HepG2 (cell line): ENCODE data around the gene SEPTIN3. TPM values are rescaled to one million over a fixed set of nuclear protein-coding genes. Genes with fewer than 3 reads are reported as not detected.

Experiments used
- ATAC-seq: fragments of 200-7000 bp; cut with Tn5 transposase; 3 replicates; pipeline ENCODE4 v1.9.1; 2020; ENCODE audit warnings: mild to moderate bottlenecking, moderate library complexity
- BruUV-seq: library from RNA; stranded (reverse); fragments of 400-500 nt; replicated peaks from 2 replicates; lab custom pipeline; 2021; lab: Mats Ljungman, UMichigan
- CTCF ChIA-PET: fragments of 300-600 bp; formaldehyde crosslinking; extraction: SDS; loops from one replicate; lab custom pipeline; 2021; ENCODE audit warnings: low total read pairs, inconsistent platforms, low intra/inter-chr PET ratio; lab: Yijun Ruan, JAX
- POLR2A ChIA-PET: fragments of 350-600 bp; sonication (Branson Sonifier 250); formaldehyde crosslinking; loops from one replicate; lab custom pipeline; 2020; ENCODE audit warnings: antibody characterized with exemption, inconsistent platforms; lab: Yijun Ruan, JAX
- DNase-seq: peaks from one replicate; pipeline ENCODE4 v3.0.0-alpha.2; 2015; ENCODE audit warnings: low spot score
- FAIRE-seq: peaks from 3 replicates; lab custom pipeline; 2011; peaks lifted over from hg19 to GRCh38; lab: Jason Lieb, UNC
- H2AFZ ChIP-seq: one replicate; pipeline ENCODE4 v1.6.1; 2011; ENCODE audit warnings: low read length, inconsistent platforms
- H3K27ac ChIP-seq: fragments of 300-600 bp; 3 replicates; pipeline ENCODE4 v1.8.0; 2011; ENCODE audit warnings: mixed run types, mild to moderate bottlenecking, mixed read lengths, low read length, inconsistent platforms; ENCODE audit not compliant: insufficient read depth; ENCODE audit errors: extremely low read length
- H3K27me3 ChIP-seq, 2 experiments: fragments of 200-600 bp in 1 of 2; 2 replicates in 1 of 2; 3 replicates in 1 of 2; pipeline versions ENCODE4 v1.6.0 to v1.8.0; 2011; ENCODE audit warnings: low read length in 2 of 2, mild to moderate bottlenecking in 2 of 2, moderate library complexity in 2 of 2, inconsistent platforms in 1 of 2; ENCODE audit not compliant: insufficient read depth in 2 of 2, control insufficient read depth in 1 of 2
- H3K36me3 ChIP-seq, 2 experiments: fragments of 200-600 bp in 1 of 2; replicated peaks in 1 of 2; 2 replicates in 1 of 2; 3 replicates in 1 of 2; pipeline versions ENCODE4 v1.5.1 to v1.8.0; 2011; ENCODE audit warnings: low read length in 2 of 2, inconsistent platforms in 1 of 2; ENCODE audit not compliant: insufficient read depth in 2 of 2, control insufficient read depth in 1 of 2
- H3K4me1 ChIP-seq: 2 replicates; pipeline ENCODE4 v1.5.1; 2012; ENCODE audit warnings: low read length, inconsistent platforms; ENCODE audit not compliant: insufficient read depth
- H3K4me2 ChIP-seq: 2 replicates; pipeline ENCODE4 v1.6.0; 2011; ENCODE audit warnings: low read depth, low read length, inconsistent platforms
- H3K4me3 ChIP-seq, 3 experiments: fragments of 200-600 bp in 1 of 3; sonication (generic), shearing (Covaris generic) in 1 of 3; replicated peaks in 1 of 3; 2 replicates each; pipeline ENCODE4 v1.5.1; 2011 to 2016; ENCODE audit warnings: low read length in 3 of 3, inconsistent platforms in 2 of 3, low read depth in 2 of 3, mild to moderate bottlenecking in 2 of 3, control low read depth in 1 of 3, mixed read lengths in 1 of 3; ENCODE audit not compliant: insufficient read depth in 1 of 3
- H3K79me2 ChIP-seq: one replicate; pipeline ENCODE4 v1.6.1; 2011; ENCODE audit warnings: low read length, inconsistent platforms; ENCODE audit not compliant: insufficient read depth
- H3K9ac ChIP-seq: 2 replicates; pipeline ENCODE4 v1.6.0; 2011; ENCODE audit warnings: mild to moderate bottlenecking, low read depth, low read length, inconsistent platforms; ENCODE audit not compliant: insufficient read depth
- H3K9me3 ChIP-seq: 2 replicates; pipeline ENCODE4 v1.5.1; 2012; ENCODE audit warnings: mild to moderate bottlenecking, low read length
- H4K20me1 ChIP-seq: 2 replicates; pipeline ENCODE4 v1.6.0; 2011; ENCODE audit warnings: inconsistent platforms, mild to moderate bottlenecking, low read length, moderate library complexity; ENCODE audit not compliant: insufficient read depth
- MIXL1 ChIP-seq: IDR thresholded peaks from 2 replicates; pipeline ENCODE4 v1.6.1; 2016
- MZF1 ChIP-seq: sonication (generic); formaldehyde crosslinking; IDR thresholded peaks from 2 replicates; pipeline ENCODE4 v1.8.1; 2023; ENCODE audit warnings: mild to moderate bottlenecking, missing genetic modification reagents, borderline replicate concordance
- PHF8 ChIP-seq: sonication (generic); formaldehyde crosslinking; IDR thresholded peaks from 2 replicates; pipeline ENCODE4 v1.5.0; 2020; ENCODE audit warnings: missing genetic modification reagents
- REXO4 ChIP-seq: sonication (generic); formaldehyde crosslinking; IDR thresholded peaks from 2 replicates; pipeline ENCODE4 v1.8.0; 2022; ENCODE audit warnings: missing genetic modification reagents, mild to moderate bottlenecking, borderline replicate concordance
- SOX6 ChIP-seq, 2 experiments: fragments of 450-650 bp in 1 of 2; sonication (generic) in 1 of 2; formaldehyde crosslinking in 1 of 2; IDR thresholded peaks; 2 replicates each; pipeline versions ENCODE4 v1.4.0 to v1.6.1; 2017 to 2020; ENCODE audit warnings: antibody characterized with exemption in 1 of 2, mild to moderate bottlenecking in 1 of 2, missing genetic modification reagents in 1 of 2
- SRSF1 ChIP-seq: fragments of 200-400 bp; formaldehyde crosslinking; optimal IDR thresholded peaks from 2 replicates; pipeline ENCODE3; 2017; ENCODE audit warnings: mild to moderate bottlenecking, low read depth, low read length, moderate library complexity
- TEAD2 ChIP-seq: sonication (generic); formaldehyde crosslinking; IDR thresholded peaks from 2 replicates; pipeline ENCODE4 v1.9.0; 2021; ENCODE audit warnings: missing genetic modification reagents
- ZNF180 ChIP-seq: sonication (generic); formaldehyde crosslinking; IDR thresholded peaks from 2 replicates; pipeline ENCODE4 v1.4.0; 2020; ENCODE audit warnings: low read depth, missing genetic modification reagents, borderline replicate concordance
- ZNF354B ChIP-seq: sonication (generic); formaldehyde crosslinking; IDR thresholded peaks from 2 replicates; pipeline ENCODE4 v1.8.0; 2022; ENCODE audit warnings: mild to moderate bottlenecking, missing genetic modification reagents
- ZNF484 ChIP-seq: sonication (generic); formaldehyde crosslinking; IDR thresholded peaks from 2 replicates; pipeline ENCODE4 v1.5.1; 2020; ENCODE audit warnings: mild to moderate bottlenecking, low read depth, missing genetic modification reagents, borderline replicate concordance
- ZNF619 ChIP-seq: sonication (generic); formaldehyde crosslinking; IDR thresholded peaks from 2 replicates; pipeline ENCODE4 v1.4.0; 2020; ENCODE audit warnings: mild to moderate bottlenecking, missing genetic modification reagents
- ZNF7 ChIP-seq: IDR thresholded peaks from 2 replicates; pipeline ENCODE4 v1.6.1; 2016; ENCODE audit warnings: missing biosample characterization, missing genetic modification reagents
- ZSCAN21 ChIP-seq: sonication (generic); formaldehyde crosslinking; IDR thresholded peaks from 2 replicates; pipeline ENCODE4 v1.8.0; 2022; ENCODE audit warnings: mild to moderate bottlenecking, missing genetic modification reagents, moderate library complexity, borderline replicate concordance
- WGBS: methylation state at CpG from one replicate; pipeline ENCODE4 v1.1.6; 2017; ENCODE audit warnings: low lambda C conversion rate; 5-methylcytosine and 5-hydroxymethylcytosine counted together
- in situ Hi-C: cut with HindIII; loops from 2 replicates; pipeline ENCODE4 v1.10.0; 2017; ENCODE audit warnings: low pct_unique_long_range_greater_than_20kb; ENCODE audit not compliant: extremely low pct_ligation_motif_present
- intact Hi-C: fragments of 100-400 bp; cut with micrococcal nuclease; formaldehyde crosslinking; loops from one replicate; pipeline ENCODE4 v1.10.0; 2022; ENCODE audit not compliant: unreplicated experiment
- polyA plus RNA-seq, 8 experiments: library from polyadenylated mRNA; depleted of rRNA in 3 of 8; stranded (reverse) in 7 of 8; unstranded in 1 of 8; fragments of >200 nt; fragmentation: Illumina TruSeq in 4 of 8; extraction: Trizol in 4 of 8; gene quantifications; 2 replicates each; pipeline versions ENCODE4 v1.2.1 to v1.2.3, GENCODE V29; 2011 to 2016; ENCODE audit warnings: low read depth in 4 of 8, missing spikeins in 1 of 8, mixed read lengths in 1 of 8; ENCODE audit not compliant: insufficient read depth in 1 of 8
- total RNA-seq, 5 experiments: library from RNA; depleted of rRNA; stranded (reverse); fragments of >200 nt; fragmentation: Illumina TruSeq; extraction: Trizol; gene quantifications; 2 replicates each; pipeline ENCODE4 v1.2.3, GENCODE V29; 2016; ENCODE audit warnings: low read depth in 1 of 5
- TF ChIP-seq, protein P1 (sequence below): sonication (generic); formaldehyde crosslinking; IDR thresholded peaks from 2 replicates; pipeline ENCODE4 v1.5.0; 2020; ENCODE audit warnings: mild to moderate bottlenecking, missing genetic modification reagents, moderate library complexity
- TF ChIP-seq, protein P2 (sequence below): sonication (generic); formaldehyde crosslinking; IDR thresholded peaks from 2 replicates; pipeline ENCODE4 v1.5.1; 2020; ENCODE audit warnings: missing genetic modification reagents, mild to moderate bottlenecking, borderline replicate concordance
- TF ChIP-seq, protein P3 (sequence below): sonication (generic); formaldehyde crosslinking; IDR thresholded peaks from 2 replicates; pipeline ENCODE4 v1.8.1; 2023; ENCODE audit warnings: missing genetic modification reagents, inconsistent platforms, borderline replicate concordance

The SEPTIN3 gene
- total and polyA plus RNA-seq, 2 of the 13 experiments (the other 11 are each of a cell fraction or from before 2014, with no cell fraction given) = 0.04 TPM; not detected in 1

DNA sequence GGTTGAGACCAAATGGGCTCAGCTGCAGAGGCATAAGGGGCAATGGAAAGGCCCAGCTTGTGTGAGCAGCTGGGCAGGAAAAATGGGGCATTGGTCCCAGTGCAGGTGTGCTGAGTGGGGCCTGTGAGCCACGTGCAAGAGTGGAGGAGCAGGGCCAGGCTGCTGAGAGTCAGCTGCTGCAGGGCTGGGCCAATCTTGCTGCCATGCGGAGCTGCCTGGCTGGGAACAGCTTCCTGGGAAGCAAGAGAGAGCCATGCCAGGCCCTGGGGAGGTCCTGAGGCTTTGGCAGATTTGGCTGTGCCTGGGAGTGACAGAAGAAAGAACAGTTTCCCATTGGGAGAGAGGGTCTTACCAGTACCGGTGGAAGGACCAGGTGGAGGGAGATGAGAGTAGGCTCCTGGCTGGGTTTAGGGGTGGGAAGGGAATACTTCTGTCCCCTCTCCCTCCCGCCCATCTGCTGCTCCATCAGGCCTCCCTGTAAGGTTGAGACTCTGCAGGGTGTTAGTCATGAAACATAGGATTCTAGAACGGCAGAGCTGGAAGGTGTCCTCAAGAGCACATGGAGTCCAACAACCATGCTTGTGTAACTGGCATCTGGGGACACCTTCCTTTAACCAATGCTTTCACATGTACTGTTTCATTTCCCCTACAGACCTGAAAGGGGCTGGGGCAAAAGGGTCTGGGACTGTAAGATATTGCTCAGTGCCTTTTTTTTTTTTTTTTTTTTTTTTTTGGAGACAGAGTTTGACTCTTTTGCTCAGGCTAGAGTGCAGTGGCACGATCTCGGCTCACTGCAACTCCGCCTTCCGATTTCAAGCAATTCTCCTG lies 10.4 kb downstream of the SEPTIN3 start (continued):
- no peak for TF ChIP-seq SOX6 (IDR thresholded peaks at IDR 0.05)
- TF ChIP-seq SOX6 (CRISPR knock-in tag; IDR thresholded peaks at IDR 0.05) = no peak
- TF ChIP-seq ZNF180 = no peak
- no peak for TF ChIP-seq REXO4 (CRISPR knock-in tag)
- no peak for TF ChIP-seq ZNF619 (CRISPR knock-in tag)
- TF ChIP-seq SRSF1 = no peak
- TF ChIP-seq, protein P1, sequence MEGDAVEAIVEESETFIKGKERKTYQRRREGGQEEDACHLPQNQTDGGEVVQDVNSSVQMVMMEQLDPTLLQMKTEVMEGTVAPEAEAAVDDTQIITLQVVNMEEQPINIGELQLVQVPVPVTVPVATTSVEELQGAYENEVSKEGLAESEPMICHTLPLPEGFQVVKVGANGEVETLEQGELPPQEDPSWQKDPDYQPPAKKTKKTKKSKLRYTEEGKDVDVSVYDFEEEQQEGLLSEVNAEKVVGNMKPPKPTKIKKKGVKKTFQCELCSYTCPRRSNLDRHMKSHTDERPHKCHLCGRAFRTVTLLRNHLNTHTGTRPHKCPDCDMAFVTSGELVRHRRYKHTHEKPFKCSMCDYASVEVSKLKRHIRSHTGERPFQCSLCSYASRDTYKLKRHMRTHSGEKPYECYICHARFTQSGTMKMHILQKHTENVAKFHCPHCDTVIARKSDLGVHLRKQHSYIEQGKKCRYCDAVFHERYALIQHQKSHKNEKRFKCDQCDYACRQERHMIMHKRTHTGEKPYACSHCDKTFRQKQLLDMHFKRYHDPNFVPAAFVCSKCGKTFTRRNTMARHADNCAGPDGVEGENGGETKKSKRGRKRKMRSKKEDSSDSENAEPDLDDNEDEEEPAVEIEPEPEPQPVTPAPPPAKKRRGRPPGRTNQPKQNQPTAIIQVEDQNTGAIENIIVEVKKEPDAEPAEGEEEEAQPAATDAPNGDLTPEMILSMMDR (CRISPR knock-in tag) = no peak
- TF ChIP-seq ZSCAN21 (CRISPR knock-in tag) = no peak

DNA sequence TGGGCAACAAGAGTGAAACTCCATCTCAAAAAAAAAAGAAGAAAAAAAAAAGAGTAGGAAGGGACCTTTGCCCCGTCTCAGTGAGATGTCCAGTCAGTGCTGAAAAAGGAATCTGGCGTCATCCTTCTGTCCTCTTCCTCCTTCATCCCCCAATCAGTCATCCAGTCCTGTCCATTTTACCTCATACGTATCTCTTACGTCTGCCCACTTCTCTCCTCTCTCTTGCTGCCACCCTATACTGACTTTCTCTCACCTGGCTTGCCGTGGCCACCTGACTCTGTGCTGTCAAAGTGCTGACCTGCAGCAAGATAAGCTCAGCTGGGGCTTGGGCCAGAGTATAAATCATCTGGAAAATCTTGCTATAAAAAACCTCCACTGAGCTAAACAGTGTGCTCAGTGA lies 13.6 kb downstream of the SEPTIN3 start:
- no peak overlapping the region for H3K4me2 ChIP-seq
- H3K9ac ChIP-seq = no peak overlapping the region
- FAIRE-seq (no peak), DNase-seq (no peak), ATAC-seq (no peak)
- H3K4me1 ChIP-seq = no peaks in the 10 kb centered on the region
- H3K27me3 ChIP-seq = peaks cover 1 to 45% of the 10 kb centered on the region in 2 experiments; a peak in 3 of 5 replicates
- ChIA-PET CTCF (no interaction called here), POLR2A (no interaction called here)
- in situ Hi-C loops (no loop called here), intact Hi-C loops (no loop called here)
- TF ChIP-seq PHF8 (CRISPR knock-in tag) = no peak
- TF ChIP-seq, protein P2, sequence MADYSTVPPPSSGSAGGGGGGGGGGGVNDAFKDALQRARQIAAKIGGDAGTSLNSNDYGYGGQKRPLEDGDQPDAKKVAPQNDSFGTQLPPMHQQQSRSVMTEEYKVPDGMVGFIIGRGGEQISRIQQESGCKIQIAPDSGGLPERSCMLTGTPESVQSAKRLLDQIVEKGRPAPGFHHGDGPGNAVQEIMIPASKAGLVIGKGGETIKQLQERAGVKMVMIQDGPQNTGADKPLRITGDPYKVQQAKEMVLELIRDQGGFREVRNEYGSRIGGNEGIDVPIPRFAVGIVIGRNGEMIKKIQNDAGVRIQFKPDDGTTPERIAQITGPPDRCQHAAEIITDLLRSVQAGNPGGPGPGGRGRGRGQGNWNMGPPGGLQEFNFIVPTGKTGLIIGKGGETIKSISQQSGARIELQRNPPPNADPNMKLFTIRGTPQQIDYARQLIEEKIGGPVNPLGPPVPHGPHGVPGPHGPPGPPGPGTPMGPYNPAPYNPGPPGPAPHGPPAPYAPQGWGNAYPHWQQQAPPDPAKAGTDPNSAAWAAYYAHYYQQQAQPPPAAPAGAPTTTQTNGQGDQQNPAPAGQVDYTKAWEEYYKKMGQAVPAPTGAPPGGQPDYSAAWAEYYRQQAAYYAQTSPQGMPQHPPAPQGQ (CRISPR knock-in tag) = no peak
- TF ChIP-seq TEAD2 (CRISPR knock-in tag) = no peak
- no peak for TF ChIP-seq ZNF7
- no peak for TF ChIP-seq ZNF354B (CRISPR knock-in tag)
- TF ChIP-seq, protein P3, sequence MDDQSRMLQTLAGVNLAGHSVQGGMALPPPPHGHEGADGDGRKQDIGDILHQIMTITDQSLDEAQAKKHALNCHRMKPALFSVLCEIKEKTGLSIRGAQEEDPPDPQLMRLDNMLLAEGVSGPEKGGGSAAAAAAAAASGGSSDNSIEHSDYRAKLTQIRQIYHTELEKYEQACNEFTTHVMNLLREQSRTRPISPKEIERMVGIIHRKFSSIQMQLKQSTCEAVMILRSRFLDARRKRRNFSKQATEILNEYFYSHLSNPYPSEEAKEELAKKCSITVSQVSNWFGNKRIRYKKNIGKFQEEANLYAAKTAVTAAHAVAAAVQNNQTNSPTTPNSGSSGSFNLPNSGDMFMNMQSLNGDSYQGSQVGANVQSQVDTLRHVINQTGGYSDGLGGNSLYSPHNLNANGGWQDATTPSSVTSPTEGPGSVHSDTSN (CRISPR knock-in tag) = no peak
- TF ChIP-seq MZF1 = no peak
- no peak for TF ChIP-seq MIXL1 (CRISPR knock-in tag)
- TF ChIP-seq ZNF484 (CRISPR knock-in tag) = no peak
- no peaks in the 10 kb centered on the region for H3K79me2 ChIP-seq
- no peaks in the 10 kb centered on the region for H3K36me3 ChIP-seq
- no peaks in the 10 kb centered on the region for H4K20me1 ChIP-seq
- 16% methylated on average over 5 of the region's 5 CpGs for WGBS
- H3K4me3 ChIP-seq = no peak overlapping the region
- H2AFZ ChIP-seq = no peak overlapping the region
- no peaks in the 10 kb centered on the region for H3K9me3 ChIP-seq
- H3K27ac ChIP-seq = no peak overlapping the region
- no TSS peak for BruUV-seq
